Muscle of leg (tissue), 11 donors: ENCODE measurements around the gene PITPNM3. TPM values are rescaled to one million over a fixed set of nuclear protein-coding genes. Genes with fewer than 3 reads are reported as not detected.
A peak's percentile ranks its signal among the peaks of the same experiment; 100 is the strongest.

Source experiments
- DNase-seq: peaks from one replicate; pipeline ENCODE4 v3.0.0; 2013
- H3K27ac ChIP-seq: one replicate; pipeline ENCODE4 v1.5.1; 2013; ENCODE audit warnings: mild to moderate bottlenecking, low read length, control low read depth
- H3K27me3 ChIP-seq: one replicate; pipeline ENCODE4 v1.6.1; 2013; ENCODE audit warnings: low read length; ENCODE audit not compliant: control insufficient read depth, insufficient read depth
- H3K36me3 ChIP-seq: one replicate; pipeline ENCODE4 v1.6.1; 2013; ENCODE audit warnings: low read length; ENCODE audit not compliant: control insufficient read depth, insufficient read depth
- H3K4me1 ChIP-seq: one replicate; pipeline ENCODE4 v1.6.1; 2013; ENCODE audit warnings: low read length; ENCODE audit not compliant: control insufficient read depth, insufficient read depth
- H3K4me3 ChIP-seq: one replicate; pipeline ENCODE4 v1.5.1; 2013; ENCODE audit warnings: low read length, control low read depth
- H3K9me3 ChIP-seq: replicated peaks from 2 replicates; pipeline ENCODE4 v1.6.1; 2013; ENCODE audit warnings: low read depth, low read length; ENCODE audit not compliant: control insufficient read depth
- WGBS: methylation state at CpG from one replicate; pipeline ENCODE4 v1.1.5; 2013; ENCODE audit warnings: missing lambda C conversion rate; ENCODE audit not compliant: insufficient coverage; 5-methylcytosine and 5-hydroxymethylcytosine counted together
- polyA plus RNA-seq, 8 donors: library from polyadenylated mRNA; unstranded; fragments of 120-200 nt; gene quantifications; one replicate each; pipeline versions ENCODE4 v1.2.1 to v1.2.3, GENCODE V29; 2013; ENCODE audit warnings: inconsistent platforms in 1 of 8, low replicate concordance in 1 of 8; ENCODE audit not compliant: insufficient read length in 8 of 8, insufficient read depth in 1 of 8
- total RNA-seq: library from RNA; stranded (reverse); fragments of 120-200 nt; gene quantifications from one replicate; pipeline ENCODE4 v1.2.4, GENCODE V29; 2013

The PITPNM3 gene
- total and polyA plus RNA-seq, 9 donors, result 2.1 to 6.2 (median 4.2) TPM

DNA sequence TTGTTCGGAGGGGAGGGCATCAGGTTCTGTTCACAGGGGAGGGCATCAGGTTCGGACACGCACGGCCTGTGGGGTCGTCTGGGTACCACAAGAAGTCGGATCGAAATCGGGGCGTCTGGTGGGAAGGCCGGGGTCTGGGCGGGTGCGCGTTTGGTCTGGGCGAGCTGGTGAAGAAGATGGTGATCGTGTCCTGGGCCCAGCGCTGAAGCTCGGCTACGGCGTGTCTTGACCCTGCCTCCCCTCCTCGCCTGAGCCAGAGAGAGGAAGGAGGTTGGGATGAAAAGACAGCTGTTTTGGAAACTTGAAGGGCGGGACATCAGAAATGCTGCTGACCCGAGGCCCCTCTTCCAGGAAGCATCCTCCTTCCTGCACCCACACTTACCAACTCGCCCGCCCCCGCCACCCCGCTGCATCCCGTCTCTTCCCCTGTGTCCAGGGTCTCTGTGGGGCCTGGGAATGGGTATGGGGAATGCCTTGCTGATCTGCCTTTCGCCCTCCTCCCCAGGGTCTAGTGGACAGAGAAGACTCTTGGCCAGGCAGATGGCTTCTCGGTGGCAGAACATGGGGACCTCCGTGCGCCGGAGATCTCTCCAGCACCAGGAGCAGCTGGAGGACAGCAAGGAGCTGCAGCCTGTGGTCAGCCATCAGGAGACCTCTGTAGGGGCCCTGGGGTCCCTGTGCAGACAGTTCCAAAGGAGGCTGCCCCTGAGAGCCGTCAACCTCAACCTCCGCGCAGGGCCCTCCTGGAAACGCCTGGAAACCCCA, 111.6 kb downstream of the PITPNM3 start:
- H3K9me3 ChIP-seq, result no peaks in the 10 kb centered on the region
- peaks cover 21% of the 10 kb centered on the region for H3K4me1 ChIP-seq
- WGBS, result 15% methylated on average over 28 of the region's 36 CpGs
- peaks cover 2% of the 10 kb centered on the region for H3K27me3 ChIP-seq
- no peak for DNase-seq
- H3K4me3 ChIP-seq, result peak overlapping the region; percentile 59
- peaks cover 22% of the 10 kb centered on the region for H3K36me3 ChIP-seq
- peak overlapping the region; percentile 51 for H3K27ac ChIP-seq

DNA sequence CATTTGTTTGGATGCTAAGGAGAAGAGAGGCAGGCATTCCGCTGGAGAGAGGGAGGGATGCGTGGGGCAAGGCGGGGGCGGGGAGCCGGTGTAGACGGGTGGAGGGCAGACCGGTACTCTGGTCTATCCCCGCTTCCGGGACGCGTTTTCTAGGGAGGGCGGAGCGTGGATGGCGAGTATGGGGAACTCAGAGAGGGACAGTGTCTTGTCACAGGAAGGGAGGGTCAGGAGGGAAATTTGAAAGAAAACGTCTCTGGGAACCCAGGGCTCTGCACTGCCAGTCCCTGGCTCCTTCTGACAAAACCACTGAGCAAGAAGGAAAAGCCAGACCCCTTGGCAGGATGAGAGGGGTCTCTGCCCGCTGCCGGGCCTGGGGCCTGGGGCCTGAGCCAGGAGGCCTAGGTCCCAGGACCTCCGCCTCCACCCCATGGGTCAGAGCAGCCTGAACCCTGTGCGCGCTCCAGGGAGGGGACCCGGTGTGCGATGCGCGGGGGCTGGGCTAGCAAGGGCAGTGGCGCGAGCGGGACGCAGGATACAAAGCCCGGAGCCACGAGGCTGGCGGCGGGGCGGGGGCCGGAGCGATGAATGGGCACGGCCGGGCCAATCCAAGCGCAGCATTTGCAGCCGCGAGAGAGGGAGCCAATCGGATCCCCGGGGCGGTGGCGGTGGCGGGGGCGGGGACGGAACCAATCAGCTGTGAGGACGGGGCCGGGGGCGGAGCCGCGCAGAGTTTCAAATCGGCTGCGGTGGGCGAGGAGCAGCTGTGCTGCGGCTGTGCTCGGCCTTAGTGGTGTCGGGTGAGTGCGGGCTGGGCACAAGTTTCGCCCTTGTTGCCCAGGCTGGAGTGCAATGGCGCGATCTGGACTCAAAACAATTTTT, 112.4 kb downstream of the PITPNM3 start, which contains the start of gene PIMREG:
Gene PIMREG (plus strand): TSS at position 764 of the 879 bp plus-strand sequence. CDS start 656 bp downstream, outside the sequence.
- WGBS, result 0% methylated on average over 62 of the region's 62 CpGs
- Histone ChIP-seq H3K27ac (peak within 1 kb of the TSS; percentile 95), H3K36me3 (peaks cover 14% of the 10 kb centered on the region), H3K4me3 (peak within 1 kb of the TSS; percentile 71), H3K9me3 (no peaks in the 10 kb centered on the region), H3K4me1 (peaks cover 21% of the 10 kb centered on the region), H3K27me3 (peaks cover 2% of the 10 kb centered on the region)
- DNase-seq, result peak; percentile 97

DNA sequence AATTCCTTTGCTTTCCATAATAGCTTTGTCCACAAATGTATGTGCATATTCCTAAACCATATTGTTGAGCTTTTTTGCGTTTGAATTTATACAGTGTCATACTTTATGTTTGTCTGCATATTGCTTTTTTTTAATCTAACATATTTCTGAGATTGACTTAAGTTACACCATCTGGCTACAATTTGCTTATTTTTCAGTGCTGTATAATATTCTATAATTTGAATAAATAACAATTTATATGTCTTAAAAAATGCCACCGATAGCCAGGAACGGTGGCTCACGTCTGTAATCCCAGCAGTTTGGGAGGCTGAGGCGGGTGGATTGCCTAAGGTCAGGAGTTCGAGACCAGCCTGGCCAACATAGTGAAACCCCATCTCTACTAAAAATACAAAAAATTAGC, 113.6 kb downstream of the PITPNM3 start:
- H3K9me3 ChIP-seq, result no peaks in the 10 kb centered on the region
- WGBS, result no CpG with 5 or more reads among the region's 6 CpGs
- peaks cover 10% of the 10 kb centered on the region for H3K36me3 ChIP-seq
- H3K27ac ChIP-seq, result no peak overlapping the region
- DNase-seq, result no peak
- H3K27me3 ChIP-seq, result peaks cover 2% of the 10 kb centered on the region
- H3K4me3 ChIP-seq, result no peak overlapping the region
- peaks cover 21% of the 10 kb centered on the region for H3K4me1 ChIP-seq

DNA sequence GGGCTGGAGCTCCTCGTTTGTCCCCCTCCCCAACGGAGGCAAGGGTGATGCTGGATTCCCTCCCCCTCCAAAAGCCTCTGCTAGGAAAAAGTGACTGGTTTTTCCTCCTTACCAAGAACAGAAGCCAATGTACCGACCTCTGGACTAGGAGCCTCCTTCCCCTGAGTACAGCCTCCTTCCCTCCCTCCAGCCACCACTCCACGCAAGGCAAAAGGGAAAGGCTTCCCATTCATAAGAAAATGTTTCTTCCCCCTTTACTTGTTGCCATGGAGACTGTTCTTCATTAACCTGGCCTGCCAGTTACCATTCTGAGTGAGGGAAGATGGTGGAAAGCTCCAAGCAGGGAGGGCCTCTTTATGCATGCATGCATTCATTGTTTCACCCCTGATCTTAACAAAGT, 116.4 kb downstream of the PITPNM3 start:
- H3K9me3 ChIP-seq, result no peaks in the 10 kb centered on the region
- H3K27ac ChIP-seq, result no peak overlapping the region
- H3K4me3 ChIP-seq, result no peak overlapping the region
- H3K36me3 ChIP-seq, result no peaks in the 10 kb centered on the region
- peaks cover 14% of the 10 kb centered on the region for H3K4me1 ChIP-seq
- DNase-seq, result no peak
- H3K27me3 ChIP-seq, result peaks cover 12% of the 10 kb centered on the region
- WGBS, result 27% methylated on average over 2 of the region's 4 CpGs

DNA sequence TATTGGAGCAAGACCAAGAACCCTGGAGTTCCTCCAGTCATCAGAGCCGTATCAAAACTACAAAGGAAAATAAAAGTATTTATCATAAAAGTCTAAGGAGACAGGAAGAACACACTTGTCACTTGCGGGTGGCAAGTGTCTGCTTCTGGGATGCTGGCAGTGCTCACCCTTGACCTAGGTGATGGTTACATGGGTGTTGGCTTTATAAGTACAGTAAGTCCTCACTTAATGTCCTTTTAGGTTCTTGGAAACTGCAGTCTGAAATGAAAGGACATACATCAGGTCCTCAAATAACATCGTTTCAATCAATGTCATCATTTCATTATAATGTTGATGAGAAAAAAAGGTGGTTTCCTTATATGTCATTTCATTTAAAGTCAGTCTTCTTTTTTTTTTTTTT, 118.4 kb downstream of the PITPNM3 start:
- H3K4me1 ChIP-seq, result no peaks in the 10 kb centered on the region
- no peaks in the 10 kb centered on the region for H3K9me3 ChIP-seq
- no CpG with 5 or more reads among the region's 3 CpGs for WGBS
- no peaks in the 10 kb centered on the region for H3K36me3 ChIP-seq
- H3K27me3 ChIP-seq, result peaks cover 12% of the 10 kb centered on the region
- no peak overlapping the region for H3K4me3 ChIP-seq
- H3K27ac ChIP-seq, result no peak overlapping the region
- no peak for DNase-seq

DNA sequence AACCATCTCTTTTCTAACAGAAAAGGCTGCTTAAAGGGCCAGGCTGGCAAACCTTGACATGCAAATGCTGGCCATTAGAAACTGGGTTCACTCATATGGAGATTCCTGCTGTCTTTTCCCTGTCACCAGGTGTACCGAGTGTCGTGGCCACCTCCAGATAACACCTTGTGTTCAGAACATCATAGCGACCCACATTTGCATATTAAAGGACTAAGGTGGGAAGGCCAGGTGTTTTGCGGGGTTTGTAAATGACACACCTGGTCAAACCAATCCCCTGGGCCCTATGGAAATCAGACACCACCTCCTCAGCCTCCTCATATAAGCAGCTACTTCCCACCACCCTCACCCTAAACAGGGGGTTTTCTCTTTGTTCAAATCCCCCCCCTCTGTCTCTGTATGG, 118.9 kb downstream of the PITPNM3 start:
- no peaks in the 10 kb centered on the region for H3K4me1 ChIP-seq
- H3K9me3 ChIP-seq, result no peaks in the 10 kb centered on the region
- H3K27ac ChIP-seq, result no peak overlapping the region
- no CpG with 5 or more reads among the region's 4 CpGs for WGBS
- H3K4me3 ChIP-seq, result no peak overlapping the region
- H3K27me3 ChIP-seq, result peaks cover 12% of the 10 kb centered on the region
- H3K36me3 ChIP-seq, result no peaks in the 10 kb centered on the region
- DNase-seq, result no peak

DNA sequence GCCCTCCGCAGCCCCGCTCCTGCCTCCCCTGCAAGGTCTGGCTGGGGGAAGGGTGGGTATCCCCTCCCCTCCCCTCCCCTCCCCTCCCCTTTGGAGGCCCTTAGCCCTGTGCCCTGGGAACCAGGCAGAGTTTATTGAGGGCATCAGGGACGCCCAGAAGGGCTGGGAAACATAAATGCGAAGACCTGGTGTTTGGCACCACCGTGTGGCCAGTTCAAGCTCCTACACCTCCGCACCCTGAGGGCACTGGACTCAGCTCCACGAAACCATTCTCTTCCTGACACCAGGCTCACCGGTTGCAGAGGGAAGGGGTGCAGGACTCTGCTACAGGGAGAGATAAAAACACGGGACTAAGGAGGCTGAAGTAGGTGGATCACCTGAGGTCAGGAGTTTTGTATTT, 120.4 kb downstream of the PITPNM3 start:
- DNase-seq, result peak; percentile 48

DNA sequence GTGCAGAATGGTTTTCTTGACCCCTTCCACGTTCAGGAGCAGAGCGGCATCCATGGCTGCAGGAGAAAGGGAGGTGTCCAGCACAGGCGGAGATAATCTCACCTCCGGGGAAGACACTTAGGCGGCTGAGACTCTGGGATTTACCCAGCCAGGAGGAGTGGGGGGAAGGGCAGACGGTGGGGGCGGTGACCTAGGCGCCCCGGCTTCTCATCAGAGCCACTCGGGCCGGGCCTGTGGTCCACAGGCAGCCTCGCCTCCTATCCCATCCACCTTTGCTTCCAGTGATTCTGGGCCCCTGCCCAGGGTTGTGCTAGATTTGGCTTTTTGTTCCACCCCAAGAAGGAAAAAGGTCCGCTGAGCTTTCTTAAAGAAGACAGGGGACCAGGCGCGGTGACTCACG, 121.3 kb downstream of the PITPNM3 start, which contains the start of gene AIPL1:
Gene AIPL1 (minus strand): TSS at position 71 of the 400 bp plus-strand sequence. CDS start 17 bp downstream, at position 54.
- Histone ChIP-seq H3K9me3 (peaks cover 3% of the 10 kb centered on the region), H3K4me1 (no peaks in the 10 kb centered on the region), H3K27ac (no peak within 1 kb of the TSS), H3K36me3 (no peaks in the 10 kb centered on the region), H3K4me3 (no peak within 1 kb of the TSS), H3K27me3 (peaks cover 12% of the 10 kb centered on the region)
- 45% methylated on average over 8 of the region's 16 CpGs for WGBS
- DNase-seq, result no peak

More for the DNA sequence above, 120.4 kb downstream of the PITPNM3 start:
- Histone ChIP-seq H3K27ac (no peak overlapping the region), H3K4me3 (no peak overlapping the region), H3K27me3 (peaks cover 12% of the 10 kb centered on the region), H3K4me1 (no peaks in the 10 kb centered on the region), H3K36me3 (no peaks in the 10 kb centered on the region), H3K9me3 (peaks cover 1% of the 10 kb centered on the region)
- 0% methylated on average over 1 of the region's 9 CpGs for WGBS

DNA sequence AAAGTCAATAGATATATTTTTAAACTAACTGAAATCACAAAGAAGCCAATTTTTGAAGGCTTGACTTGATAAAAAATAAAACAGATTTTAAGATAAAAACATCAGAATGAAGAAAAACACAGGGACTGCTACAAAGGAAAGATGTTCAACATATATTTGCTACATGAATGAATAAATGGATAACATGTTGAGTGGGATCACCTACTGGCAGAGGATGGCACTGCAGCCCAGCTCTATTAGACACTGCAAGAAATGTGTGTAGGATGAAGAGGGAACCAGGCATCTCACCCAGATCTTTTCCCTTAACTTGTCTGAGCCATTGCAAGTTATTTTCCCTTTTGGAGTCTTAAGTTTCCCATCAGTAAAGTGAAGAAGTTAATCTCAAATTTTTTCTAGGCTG, 125.6 kb downstream of the PITPNM3 start:
- Histone ChIP-seq H3K36me3 (no peaks in the 10 kb centered on the region), H3K27me3 (peaks cover 4% of the 10 kb centered on the region), H3K9me3 (peaks cover 3% of the 10 kb centered on the region)

DNA sequence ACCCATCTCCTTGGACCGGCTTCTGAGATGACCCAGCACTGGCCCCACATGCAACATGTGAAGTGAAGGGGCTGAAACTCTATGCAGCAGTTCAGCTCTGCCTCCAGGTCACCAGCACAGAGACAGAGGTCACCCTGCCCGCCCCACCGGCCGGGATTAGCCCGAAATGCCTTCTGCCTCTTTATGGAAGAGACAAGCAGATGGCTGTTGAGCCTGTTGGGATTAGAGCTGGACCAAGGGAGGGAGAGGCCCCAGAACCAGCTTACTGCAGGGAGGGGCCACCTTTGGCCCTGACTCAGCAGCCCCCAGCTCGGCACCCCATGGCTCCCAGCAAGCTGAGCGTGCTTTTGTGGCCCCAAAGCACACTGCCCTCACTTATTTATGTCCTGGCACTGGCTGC, 127.1 kb downstream of the PITPNM3 start:
- Histone ChIP-seq H3K36me3 (no peaks in the 10 kb centered on the region), H3K4me3 (no peak overlapping the region), H3K4me1 (no peaks in the 10 kb centered on the region), H3K27me3 (peaks cover 4% of the 10 kb centered on the region), H3K27ac (no peak overlapping the region), H3K9me3 (peaks cover 3% of the 10 kb centered on the region)
- no peak for DNase-seq
- 81% methylated on average over 4 of the region's 7 CpGs for WGBS

More for the DNA sequence above, 125.6 kb downstream of the PITPNM3 start:
- no peaks in the 10 kb centered on the region for H3K4me1 ChIP-seq
- H3K27ac ChIP-seq, result no peak overlapping the region
- no peak for DNase-seq
- no peak overlapping the region for H3K4me3 ChIP-seq
